Germinal center (tissue), 1 donor: ENCODE results near the gene HAGHL.

Source experiments
- DNase-seq: peaks from one replicate; pipeline ENCODE4 v3.0.0; 2012; ENCODE audit warnings: mixed read lengths, low spot score

HAGHL gene

GRCh38 chr16:726438-727290 lies at the start of gene HAGHL, which contains the start of gene CCDC78:
HAGHL (plus strand) TSS chr16:727106; CDS start chr16:727510, 404 bp downstream.
CCDC78 (minus strand) TSS chr16:726443; CDS start chr16:726367, 76 bp downstream.
- DNase-seq = peak; percentile 78

- DNase-seq = no peak
These were observed 49.4 kb upstream of the HAGHL start for GRCh38 chr16:677316-678190.

GRCh38 chr16:678209-678857 lies 48.6 kb upstream of the HAGHL start:
- no peak for DNase-seq

GRCh38 chr16:678858-679813 lies 47.8 kb upstream of the HAGHL start:
- no peak for DNase-seq

GRCh38 chr16:679814-680624 lies 46.9 kb upstream of the HAGHL start, which contains the start of gene STUB1:
STUB1 (plus strand) TSS chr16:680410; CDS start chr16:680526, 116 bp downstream.
- peak; percentile 84 for DNase-seq

GRCh38 chr16:680625-680945 lies 46.3 kb upstream of the HAGHL start:
- DNase-seq = no peak

- DNase-seq = no peak
These were observed 45.8 kb upstream of the HAGHL start for GRCh38 chr16:680967-681745.

GRCh38 chr16:681746-682427 lies 45.0 kb upstream of the HAGHL start:
- no peak for DNase-seq

GRCh38 chr16:682493-683395 lies 44.2 kb upstream of the HAGHL start:
- DNase-seq = no peak

- no peak for DNase-seq
These were observed 43.4 kb upstream of the HAGHL start for GRCh38 chr16:683396-684070.

- DNase-seq = peak; percentile 92
These were observed 42.7 kb upstream of the HAGHL start, which contains the start of gene JMJD8 for GRCh38 chr16:684071-684794. JMJD8 (minus strand) TSS chr16:684334; CDS start chr16:684319, 15 bp downstream.

GRCh38 chr16:684961-685696 lies 41.8 kb upstream of the HAGHL start:
- DNase-seq = no peak

- DNase-seq = no peak
These were observed 40.9 kb upstream of the HAGHL start for GRCh38 chr16:685967-686366.

GRCh38 chr16:686459-687260 lies 40.2 kb upstream of the HAGHL start:
- DNase-seq = no peak

GRCh38 chr16:687499-687898 lies 39.4 kb upstream of the HAGHL start:
- DNase-seq = no peak
